Stimulated activated CD4-positive, alpha-beta T cell treated with anti-CD3 and anti-CD28 coated beads, Interleukin-2, amount 100 ng/mL, for 48 hours (primary cell): Measurements from ENCODE around the gene RFX8.
"Not testable (repeated sequence)": the region's sequence is repeated elsewhere in the genome, so short reads cannot be mapped to it uniquely, and the experiment has no call there.

Source experiments
- DNase-seq, 2 donors: peaks; one replicate each; pipeline ENCODE4 v3.0.0-alpha.2; 2020

Gene RFX8

DNA sequence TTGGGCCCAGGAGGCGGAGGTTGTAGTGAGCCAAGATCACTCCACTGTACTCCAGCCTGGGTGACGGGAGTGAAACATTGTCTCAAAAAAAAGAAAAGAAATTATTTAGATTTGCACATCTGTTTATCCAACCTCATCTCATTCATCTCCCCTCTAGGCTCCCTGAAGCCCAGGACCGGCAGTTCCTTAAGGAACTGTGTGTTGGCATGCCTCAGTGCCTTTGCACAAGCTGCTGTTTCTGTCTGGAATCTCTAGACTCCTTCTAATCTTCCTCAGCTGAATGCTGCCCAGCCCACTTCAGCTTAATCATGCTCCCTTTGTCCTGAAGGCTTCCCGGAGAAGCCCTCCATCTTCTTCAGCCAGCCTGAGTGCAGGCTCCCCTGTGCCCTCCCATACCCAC lies 10.9 kb upstream of the RFX8 start:
- DNase-seq = no peak

DNA sequence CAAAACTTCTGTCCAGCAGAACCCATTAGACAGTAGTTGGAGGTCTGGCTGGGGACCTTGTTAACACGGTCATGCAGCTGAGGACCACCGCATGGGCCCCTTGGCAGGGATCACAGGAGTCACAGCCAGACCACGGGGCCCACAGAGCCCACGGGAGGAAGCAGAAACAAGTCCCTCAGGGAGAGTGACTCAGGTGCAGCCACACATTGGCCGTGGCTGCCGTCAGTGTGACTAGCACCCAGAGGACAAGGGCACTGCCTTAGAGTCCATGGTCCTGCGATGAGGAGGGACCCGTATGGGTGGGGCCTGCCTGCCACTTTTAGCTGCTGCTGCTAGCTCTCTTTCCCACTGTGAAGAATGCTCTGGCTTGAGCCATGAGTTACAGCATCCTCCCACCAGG lies 5.9 kb upstream of the RFX8 start:
- DNase-seq = no peak

DNA sequence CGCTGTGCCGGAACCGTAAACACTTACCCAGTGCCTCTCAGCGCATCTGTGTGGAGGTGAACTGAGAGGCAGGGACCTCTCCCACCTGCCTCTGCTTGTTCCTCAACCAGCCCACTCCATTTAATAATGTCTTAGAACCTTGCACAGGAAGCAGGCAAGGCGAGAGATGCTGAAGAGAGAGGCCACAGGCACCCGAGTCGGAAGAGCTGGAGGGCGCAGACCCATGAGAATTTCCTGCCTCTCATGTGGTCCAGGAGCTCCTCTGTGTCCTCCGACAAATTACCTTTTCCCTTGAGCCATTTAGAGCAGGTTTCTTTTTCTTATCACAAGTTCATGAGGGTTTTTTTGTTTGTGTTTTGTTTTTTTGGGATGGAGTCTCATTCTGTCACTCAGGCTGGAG lies 4.9 kb upstream of the RFX8 start:
- DNase-seq = no peak

DNA sequence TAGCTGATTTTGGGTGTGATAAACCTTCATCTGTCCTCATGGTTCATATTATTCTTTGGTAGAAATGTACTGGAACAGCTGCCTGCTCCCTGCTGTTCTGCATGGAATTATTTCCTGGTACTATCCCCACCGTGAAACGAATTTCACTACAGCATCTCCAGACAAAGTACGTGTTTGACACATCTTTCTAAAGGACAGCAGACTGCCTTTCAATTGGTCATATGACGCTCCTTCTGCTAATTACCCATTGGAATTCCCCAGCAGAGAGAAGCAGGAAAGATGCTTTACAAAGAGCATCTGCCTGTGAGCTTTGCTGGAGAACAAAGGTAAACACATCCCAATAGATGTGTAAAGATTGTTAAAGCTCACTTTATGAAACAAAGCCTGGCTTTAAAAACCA lies 4.4 kb upstream of the RFX8 start:
- DNase-seq = no peak

DNA sequence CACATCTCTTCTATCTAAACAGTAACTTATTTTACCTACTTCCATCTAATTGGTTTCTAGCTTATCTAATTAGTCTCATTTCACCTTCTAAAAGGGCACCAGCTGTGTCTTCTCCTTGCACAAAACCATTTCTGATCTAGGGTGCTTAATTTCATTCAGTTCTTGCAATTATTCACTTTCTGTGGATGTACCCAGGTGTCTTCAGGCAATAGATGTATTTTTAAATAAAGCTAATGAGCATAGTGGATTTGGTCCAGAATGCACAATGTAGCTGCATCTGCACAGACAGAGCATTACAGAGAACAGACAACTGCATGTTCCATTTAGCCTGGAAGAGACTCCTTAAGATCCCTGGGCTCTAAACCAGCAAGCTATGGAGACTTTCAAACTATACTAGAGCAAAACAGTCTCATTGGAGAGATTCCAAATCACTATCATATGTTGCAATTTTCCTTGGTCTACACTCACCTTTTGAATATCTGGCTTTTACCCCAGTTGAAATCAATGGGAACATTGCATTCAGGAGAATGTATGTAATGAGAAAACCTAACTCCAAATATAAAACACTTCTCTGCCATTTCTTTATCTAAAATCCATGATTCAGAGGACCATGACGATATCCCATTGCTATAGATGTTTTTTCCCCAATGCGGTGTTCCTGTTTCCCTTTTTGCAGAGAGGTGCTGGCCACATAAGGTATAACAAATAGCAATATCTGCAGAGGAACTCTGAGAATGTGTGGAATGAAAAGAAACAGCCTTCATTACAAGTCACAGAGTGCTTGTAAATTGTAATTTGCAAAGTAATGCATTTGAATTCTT lies 3.5 kb upstream of the RFX8 start:
- DNase-seq = no peak

DNA sequence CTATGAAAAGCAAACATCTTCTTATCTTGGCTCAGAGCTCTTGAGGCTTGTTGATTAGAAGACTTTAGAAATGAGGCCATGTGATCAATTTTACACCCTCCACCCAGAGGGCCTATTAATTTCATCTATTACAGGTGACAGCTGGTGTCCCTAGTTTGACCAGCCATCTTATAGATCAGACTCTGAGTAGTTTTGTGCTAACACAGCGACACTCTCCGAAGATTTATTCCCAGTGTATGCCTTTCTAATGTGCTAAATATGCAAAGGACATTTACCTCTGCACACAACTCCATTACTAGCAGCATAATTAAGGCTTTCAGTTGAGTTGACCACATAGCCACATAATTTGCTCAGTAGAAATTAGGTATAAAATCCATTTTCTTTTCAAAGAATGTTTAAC lies 2.6 kb upstream of the RFX8 start:
- no peak for DNase-seq

DNA sequence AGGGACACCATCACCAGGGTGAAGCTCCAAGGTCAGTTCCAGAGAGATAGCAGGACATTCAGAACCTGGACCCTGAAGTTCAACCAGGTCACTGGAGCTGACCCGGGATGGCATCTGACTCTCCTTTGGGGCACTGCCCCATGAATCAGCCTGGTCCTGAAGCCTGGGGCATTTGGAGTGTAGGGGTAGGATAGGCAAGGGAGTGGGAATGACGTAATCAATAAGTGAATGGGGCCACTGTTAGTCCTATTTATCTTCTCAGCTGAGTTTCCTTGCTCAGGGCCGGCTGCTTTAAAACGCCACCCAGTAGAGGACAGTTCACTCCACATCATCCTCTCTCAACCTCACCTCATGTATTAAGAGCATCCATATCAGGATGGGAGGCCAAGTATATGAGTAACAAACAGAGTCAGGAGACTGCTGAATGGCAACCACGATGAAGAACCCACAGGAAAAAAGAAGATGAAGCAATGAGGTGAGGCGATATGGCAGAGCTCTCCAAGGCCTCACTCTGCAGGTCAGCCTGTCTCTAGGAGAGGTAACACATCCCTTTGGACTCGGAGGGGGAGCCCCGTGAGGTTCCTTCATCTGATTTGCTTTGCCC lies 1.8 kb upstream of the RFX8 start:
- DNase-seq = no peak

DNA sequence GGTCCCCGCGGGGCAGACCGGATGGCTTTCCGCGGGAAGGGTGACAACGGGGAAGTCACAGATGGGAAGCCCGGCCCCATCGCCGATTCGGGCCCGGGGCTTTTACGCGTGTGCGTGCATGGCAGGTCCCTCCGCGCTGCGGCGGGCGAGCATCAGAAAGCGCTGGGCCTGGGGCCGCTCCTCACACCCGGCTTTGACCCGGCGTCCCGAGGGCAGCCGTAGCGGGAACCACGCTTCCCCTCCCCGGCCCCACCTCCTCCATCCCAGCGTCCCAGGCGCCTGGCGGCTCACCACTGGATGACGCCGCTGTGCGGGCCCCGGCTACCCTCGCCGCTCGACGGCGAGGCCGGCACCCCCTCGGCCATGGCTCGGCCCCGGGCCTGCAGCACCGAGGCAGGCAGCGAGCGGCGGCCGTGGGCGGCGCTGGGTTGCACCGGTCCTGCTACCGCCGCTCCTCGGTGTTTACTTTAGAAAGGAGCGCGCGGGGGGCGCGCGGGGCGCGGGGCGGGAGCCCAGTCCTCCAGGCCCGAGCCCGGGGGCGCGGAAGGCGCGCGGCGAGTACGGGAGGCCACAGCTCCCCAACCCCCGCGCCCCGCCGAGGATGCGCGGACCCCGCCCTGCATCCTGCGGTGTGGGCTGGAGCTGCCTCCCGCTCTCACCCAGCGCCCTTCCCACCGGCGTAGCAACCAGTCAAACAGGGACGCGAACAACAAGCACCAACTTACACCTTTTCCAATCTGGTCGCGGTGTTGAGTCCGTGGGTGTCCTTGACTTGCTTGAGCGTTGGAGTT lies 806 bp downstream of the RFX8 start:
- peak; percentile 23 to 38 for DNase-seq

DNA sequence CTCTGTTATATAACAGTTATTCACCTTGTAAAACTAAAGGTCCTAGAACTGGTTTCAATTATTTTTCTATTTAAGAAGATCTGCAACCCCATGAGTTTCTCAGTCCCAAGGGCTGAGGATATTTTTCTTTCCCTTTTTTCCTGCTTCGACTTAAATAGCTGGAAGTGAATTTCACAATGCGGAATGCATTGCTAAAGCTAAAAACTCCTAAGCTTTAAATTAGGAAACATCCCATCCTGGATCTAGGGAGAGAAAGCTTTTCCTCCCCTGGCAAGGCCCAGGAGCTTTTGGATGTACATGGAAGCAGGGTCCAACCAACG lies 1.4 kb downstream of the RFX8 start:
- DNase-seq = no peak

DNA sequence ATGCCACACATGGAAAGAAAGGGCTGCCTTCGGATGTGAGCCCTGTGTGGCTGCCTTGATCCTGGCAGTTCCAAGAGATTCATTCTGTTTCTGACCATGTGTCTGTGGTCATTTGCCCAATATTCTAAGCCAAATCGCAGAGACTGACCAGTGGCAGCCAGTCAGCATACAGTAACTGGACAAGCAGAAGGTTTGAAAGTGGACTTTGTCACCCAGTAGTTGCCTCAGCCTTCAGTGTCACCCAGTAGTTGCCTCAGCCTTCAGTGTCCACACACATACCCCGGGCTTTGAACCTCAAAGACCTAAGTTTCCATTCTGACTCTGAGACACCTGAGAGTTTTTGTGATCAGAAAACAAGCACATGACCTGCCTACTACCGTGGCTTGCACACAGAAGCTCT lies 5.0 kb downstream of the RFX8 start:
- no peak for DNase-seq

DNA sequence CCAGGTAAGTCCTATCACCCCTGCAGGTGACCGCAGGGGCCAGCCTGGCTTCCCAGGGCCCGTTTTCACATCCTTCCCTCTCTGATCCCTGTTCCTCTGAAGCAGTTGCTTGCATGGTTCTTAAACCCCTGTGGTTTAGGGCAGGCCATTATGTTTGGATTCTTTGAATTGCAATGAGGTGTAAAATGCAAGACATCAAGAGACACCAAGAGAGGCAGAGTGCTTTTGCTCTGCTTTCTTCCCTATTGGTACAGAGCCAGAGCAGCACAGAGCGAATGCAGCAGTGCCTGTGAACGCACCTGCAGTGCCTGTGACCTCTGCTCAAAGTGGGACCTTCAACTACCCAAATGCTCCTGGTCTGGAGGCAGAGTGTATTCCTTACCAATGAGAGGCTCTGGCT lies 7.6 kb downstream of the RFX8 start:
- DNase-seq = no peak

DNA sequence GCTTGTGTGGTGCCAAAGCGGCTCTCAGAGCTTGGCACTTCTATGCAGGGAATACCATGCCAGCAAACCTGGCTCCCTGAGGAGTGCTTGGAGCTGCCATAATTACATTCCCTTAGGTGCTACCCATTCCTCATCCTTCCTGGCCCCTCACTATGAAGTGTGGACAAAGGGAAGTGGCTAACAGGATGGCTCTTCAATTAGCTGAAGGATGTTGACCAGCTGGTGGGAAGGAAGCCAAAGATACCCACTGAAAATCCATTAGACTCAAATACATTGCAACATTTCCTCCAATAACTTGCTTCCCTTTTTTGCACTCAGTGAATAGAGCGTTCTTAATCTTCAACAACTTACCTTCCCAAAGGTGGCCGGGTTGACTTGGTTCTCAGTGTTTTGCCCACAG lies 8.5 kb downstream of the RFX8 start:
- DNase-seq = no peak

DNA sequence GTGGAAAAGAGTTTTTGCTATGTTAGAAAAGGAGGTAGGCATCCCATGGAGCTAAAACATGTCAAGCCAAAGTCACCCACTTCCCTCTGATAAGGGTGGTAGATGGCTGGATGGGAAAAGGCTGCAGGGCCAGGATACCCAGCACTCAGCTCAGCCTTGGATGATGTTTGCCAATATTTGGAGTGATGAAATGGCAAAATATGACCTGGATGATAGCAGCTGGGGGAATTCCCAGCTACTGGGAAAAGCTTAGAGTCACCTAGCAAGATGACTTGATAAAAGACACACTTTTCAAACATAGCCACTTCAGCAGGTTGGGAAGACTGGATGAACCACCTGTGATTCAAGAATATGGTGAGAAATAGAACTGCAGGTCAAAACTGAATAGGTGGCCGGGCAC lies 10.1 kb downstream of the RFX8 start:
- no peak for DNase-seq

DNA sequence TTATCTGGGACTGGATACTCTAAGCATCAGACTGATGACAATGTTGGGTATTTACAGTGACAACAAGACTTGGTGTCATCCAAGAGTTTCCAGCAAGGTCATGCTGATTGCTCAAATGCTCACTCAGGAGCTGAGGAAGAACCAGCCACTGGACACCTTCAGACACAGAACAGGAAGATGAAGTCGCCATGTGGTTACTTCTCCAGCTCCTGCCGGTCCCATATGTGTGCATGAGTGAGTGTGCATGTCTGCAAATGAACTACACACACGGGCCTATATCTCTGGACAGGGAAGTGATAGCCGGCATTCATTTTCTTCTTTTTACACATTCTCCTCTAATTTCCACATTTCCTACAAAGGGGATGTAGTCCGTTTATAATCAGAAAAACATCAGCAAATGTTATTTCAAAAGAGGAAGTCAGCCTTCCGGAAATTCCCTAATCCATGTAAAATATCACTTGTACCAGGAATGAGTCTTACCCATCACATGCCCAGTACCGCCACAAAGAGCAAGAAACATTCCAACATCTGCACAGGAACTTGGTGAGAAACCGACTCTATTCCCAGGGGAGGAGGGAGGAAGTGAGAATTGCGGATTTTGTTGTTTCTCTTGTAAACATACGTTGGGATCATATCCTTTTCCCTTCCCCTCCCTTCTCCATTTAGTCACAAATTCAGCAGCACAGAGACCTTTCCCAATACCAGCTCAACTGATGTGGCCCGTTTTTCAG lies 10.8 kb downstream of the RFX8 start:
- no peak for DNase-seq

DNA sequence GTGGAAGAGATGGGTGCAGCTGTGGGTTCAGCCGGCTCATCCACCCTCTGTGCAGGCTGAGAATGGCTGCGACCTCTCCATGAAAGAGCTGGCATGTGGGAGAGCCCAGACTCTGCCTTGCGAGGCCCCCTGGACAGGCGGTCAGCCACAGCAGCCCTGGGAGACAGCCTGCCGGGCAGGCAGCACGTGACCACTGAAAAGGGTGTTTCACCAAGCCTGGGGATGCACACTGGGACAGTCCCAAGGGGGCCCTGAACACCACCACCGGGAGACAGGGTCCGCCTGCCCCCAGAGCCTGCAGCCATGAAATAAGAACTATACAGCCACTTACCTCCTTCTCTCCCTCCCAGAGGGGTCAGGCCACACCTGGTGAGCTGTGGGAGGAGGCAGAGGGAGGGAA lies 11.5 kb downstream of the RFX8 start:
- no peak for DNase-seq

DNA sequence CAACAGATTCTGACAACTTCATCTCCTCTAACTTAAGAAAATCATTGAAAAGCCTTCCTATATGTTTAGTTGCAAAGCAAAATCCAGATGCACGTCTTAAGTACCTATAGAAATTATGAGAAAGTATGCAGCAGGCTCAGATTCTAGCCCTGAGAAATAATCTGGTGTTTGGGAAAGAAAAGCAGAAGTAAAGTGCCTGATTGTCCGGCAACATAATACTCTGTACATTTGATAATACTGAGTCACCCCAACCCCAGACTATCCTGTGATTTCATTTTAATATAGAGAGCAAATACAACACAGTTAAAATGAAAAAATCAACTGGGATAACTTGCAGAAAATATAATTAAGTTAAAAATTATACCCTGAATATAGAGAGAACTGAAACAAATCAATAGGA lies 13.5 kb downstream of the RFX8 start:
- no peak for DNase-seq

DNA sequence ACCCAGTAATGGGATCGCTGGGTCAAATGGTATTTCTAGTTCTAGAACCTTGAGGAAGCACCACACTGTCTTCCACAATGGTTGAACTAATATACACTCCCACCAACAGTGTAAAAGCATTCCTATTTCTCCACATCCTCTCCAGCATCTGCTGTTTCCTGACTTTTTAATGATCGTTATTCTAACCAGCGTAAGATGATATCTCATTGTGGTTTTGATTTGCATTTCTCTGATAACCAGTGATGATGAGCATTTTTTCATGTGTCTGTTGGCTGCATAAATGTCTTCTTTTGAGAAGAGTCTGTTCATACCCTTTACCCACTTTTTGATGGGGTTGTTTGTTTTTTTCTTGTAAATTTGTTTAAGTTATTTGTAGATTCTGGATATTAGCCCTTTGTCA lies 20.5 kb downstream of the RFX8 start:
- DNase-seq = not testable (repeated sequence)

DNA sequence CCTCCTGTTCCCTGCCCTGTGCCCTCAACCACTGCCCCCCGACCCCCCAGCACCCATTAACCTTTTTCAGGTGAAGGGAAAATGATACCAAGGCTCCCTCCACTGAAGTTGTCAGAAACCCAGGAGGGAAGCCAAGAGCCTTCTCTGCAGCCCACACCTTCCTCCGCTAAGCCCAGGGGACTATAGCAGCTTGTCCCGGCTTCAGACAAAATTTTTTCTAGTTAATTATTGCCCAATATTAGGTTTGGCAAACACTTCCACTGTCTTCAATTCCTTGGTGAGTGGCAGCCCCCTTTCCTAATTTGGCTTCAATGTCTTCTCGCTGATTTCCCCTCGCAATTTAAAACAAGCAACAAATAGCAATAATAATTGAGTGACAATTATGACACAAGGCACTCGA lies 23.9 kb downstream of the RFX8 start:
- no peak for DNase-seq

DNA sequence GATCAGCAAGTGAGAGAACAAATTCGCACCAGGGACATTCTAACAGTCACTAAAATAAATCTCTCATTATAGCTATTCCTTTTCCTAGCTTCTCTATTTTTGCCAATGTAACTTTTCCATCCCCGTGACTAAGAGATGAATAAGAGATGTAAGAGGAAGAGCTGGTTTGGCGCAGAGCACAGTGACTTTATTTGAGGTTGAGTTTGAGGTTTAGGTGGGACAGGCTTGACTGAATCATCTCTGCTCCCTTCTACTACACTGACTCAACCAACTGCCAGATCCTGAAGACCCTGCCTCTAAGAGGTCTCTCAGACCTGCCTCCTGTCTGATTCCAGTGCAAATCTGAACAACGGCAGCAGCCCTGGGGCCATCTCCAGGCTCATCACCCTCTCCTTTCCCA lies 28.0 kb downstream of the RFX8 start:
- DNase-seq = no peak

DNA sequence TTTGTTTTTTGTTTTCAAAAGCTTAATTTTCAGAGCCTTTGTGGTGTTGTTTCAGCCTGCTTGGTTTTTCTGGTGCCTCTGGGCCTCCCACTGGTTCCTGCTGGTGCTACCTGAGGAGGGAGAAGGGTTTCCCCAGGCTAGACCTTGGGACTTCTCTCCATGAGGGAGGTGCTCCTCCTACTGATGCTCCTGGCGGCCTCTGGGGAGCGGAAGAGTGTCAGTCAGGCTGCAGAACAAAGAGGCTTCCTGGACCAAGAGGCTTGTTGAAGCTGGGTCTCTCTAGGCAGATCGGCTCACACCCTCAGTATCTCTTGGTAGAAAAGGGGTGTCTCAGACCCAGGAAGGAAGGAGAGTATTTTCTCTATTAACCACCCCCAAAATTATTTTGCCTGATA lies 32.2 kb downstream of the RFX8 start:
- no peak for DNase-seq

DNA sequence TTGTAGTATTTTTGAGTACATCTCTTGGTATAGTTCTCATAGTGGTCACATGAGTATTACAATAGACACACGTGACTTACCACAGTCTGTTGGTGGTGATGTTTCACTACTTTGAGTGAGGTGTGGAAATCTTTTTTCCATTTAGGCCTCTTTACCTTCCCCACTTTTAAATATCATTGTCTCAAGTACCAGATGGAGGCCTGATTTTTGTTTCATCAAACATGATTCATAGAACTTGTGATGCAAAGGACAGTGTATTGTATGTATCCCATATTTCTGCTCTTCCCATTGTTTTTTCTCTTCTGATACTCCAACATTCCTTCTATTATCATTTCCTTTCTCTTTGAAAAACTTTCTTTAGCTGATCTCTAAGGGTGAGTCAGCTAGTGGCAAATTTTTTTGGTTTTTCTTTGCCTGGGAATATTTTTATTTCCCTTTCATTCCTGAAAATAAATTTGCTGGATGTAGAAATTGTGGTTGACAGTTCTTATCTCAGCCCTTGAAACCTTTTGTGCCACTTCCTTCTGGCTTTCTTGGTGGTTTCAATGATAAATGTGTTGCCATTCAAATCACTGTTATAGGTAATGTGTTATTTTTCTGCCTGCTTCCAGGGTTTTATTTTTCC lies 32.8 kb downstream of the RFX8 start:
- DNase-seq = no peak

DNA sequence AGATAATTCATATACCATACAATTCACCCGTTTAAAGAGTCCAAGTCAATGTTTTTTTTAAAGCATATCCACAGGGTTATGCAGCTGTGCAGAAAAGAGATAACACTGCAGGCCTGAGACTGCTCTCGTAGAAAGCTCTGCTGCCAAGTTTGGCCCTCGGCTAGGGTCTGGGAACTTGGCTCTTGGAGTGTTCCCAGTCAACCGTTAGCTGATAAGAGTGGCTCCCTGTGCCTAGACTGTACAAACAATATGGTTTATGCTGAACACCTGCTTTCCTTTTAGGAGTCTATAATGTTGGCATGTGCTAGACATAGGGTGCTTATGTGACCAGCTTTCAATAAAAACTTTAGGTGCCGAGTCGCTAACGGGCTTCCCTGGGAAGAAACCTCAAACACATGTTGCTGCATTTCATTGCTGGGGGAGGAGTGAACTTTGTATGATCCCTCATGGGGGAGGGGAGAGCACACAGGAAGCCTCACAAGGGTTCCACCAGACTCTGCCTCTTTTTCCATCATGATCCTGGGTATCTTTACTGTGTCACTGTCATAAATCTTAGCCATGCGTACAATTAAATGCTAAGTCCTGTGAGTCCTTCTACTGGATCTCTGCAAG lies 34.7 kb downstream of the RFX8 start:
- no peak for DNase-seq

DNA sequence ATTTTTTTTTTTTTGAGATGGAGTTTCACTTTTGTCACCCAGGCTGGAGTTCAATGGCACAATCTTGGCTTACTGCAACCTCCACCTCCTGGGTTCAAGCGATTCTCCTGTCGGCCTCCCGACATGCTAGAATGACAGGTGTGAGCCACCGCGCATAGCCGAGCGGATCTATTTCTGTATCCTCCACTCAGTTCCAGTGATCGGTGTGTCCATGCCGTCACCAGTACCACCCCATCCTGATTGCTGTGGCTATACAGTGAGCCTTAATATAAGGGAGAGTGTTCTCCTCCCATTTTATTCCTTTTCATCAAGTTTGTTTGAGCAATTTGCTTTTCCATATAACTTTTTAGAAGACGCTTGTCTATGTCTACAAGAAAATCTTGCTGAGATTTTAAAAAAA lies 35.2 kb downstream of the RFX8 start:
- no peak for DNase-seq
